Gastroesophageal sphincter (tissue), 4 donors: ENCODE measurements around the gene NAA10. TPM values are rescaled to one million over a fixed set of nuclear protein-coding genes. Genes with fewer than 3 reads are reported as not detected.

ENCODE experiments used
- ATAC-seq: fragments of 150-250 bp; one replicate; pipeline ENCODE4 v1.9.1; 2016; ENCODE audit warnings: mild to moderate bottlenecking, moderate library complexity
- H3K27ac ChIP-seq, 4 donors: fragments of 200-600 bp; sonication (generic) in 3 of 4; 1 replicate in 3 of 4; 2 replicates in 1 of 4; pipeline ENCODE4 v1.5.1; 2016 to 2019
- H3K27me3 ChIP-seq: fragments of 200-600 bp; sonication (generic); one replicate; pipeline ENCODE4 v1.5.1; 2019
- H3K36me3 ChIP-seq, 2 donors: fragments of 200-600 bp; sonication (generic); one replicate each; pipeline ENCODE4 v1.5.1; 2019; ENCODE audit warnings: control low read depth in 1 of 2
- H3K4me1 ChIP-seq, 3 donors: fragments of 200-600 bp; sonication (generic); 1 replicate in 2 of 3; 2 replicates in 1 of 3; pipeline ENCODE4 v1.5.1; 2016 to 2019; ENCODE audit warnings: control low read depth in 2 of 3
- H3K4me3 ChIP-seq, 2 donors: fragments of 200-600 bp; sonication (generic); one replicate each; pipeline ENCODE4 v1.5.1; 2019; ENCODE audit warnings: mild to moderate bottlenecking in 1 of 2, moderate library complexity in 1 of 2
- H3K9me3 ChIP-seq, 3 donors: fragments of 200-600 bp; sonication (generic); one replicate each; pipeline ENCODE4 v1.5.1; 2017 to 2019; ENCODE audit warnings: control low read depth in 2 of 3
- CTCF ChIP-seq, 4 experiments: fragments of 200-600 bp in 2 of 4; fragments of 450-650 bp in 2 of 4; sonication (generic) in 1 of 4; IDR thresholded peaks; one replicate each; pipeline ENCODE4 v1.5.1; 2017 to 2019; ENCODE audit warnings: antibody characterized with exemption in 4 of 4, mild to moderate bottlenecking in 2 of 4, moderate library complexity in 2 of 4
- EP300 ChIP-seq: sonication (generic); formaldehyde crosslinking; IDR thresholded peaks from one replicate; pipeline ENCODE4 v1.6.1; 2017; ENCODE audit warnings: antibody characterized with exemption, mild to moderate bottlenecking
- POLR2A ChIP-seq, 2 donors: fragments of 450-650 bp; IDR thresholded peaks; one replicate each; pipeline ENCODE4 v1.6.1; 2017; ENCODE audit warnings: antibody characterized with exemption in 2 of 2, mild to moderate bottlenecking in 2 of 2, moderate library complexity in 1 of 2
- POLR2AphosphoS5 ChIP-seq: sonication (generic); formaldehyde crosslinking; IDR thresholded peaks from one replicate; pipeline ENCODE4 v1.6.1; 2017; ENCODE audit warnings: antibody characterized with exemption
- WGBS, 2 donors: methylation state at CpG; one replicate each; pipeline ENCODE4 v1.1.5; 2018; ENCODE audit warnings: low coverage in 1 of 2; 5-methylcytosine and 5-hydroxymethylcytosine counted together
- total RNA-seq, 4 donors: library from RNA; depleted of rRNA; stranded (reverse); fragments of >200 nt; gene quantifications; one replicate each; pipeline ENCODE4 v1.1.0, GENCODE V29; 2016

Gene NAA10
- total RNA-seq, 4 donors from 2014 or later = 68.3 to 103 (median 89.2) TPM

GRCh38 chrX:153885968-153886903, 48.6 kb downstream of the NAA10 start, which contains the start of gene L1CAM:
L1CAM (minus strand) TSS chrX:153886173; CDS start chrX:153875836, 10,337 bp downstream.
- H3K27me3 ChIP-seq = peaks cover 59% of the 10 kb centered on the region
- H3K4me3 ChIP-seq = peak within 1 kb of the TSS in 1 of 2 donors; percentile 42
- peaks cover 0 to 16% (median 4%) of the 10 kb centered on the region in 3 donors for H3K4me1 ChIP-seq
- H3K36me3 ChIP-seq = no peaks in the 10 kb centered on the region
- 16% methylated on average over 10 of the region's 94 CpGs; no CpG with 5 or more reads in 1 of the 2 donors for WGBS, 2 donors
- H3K27ac ChIP-seq = peak within 1 kb of the TSS in 3 of 4 donors; percentile 31 to 73 (median 53)
- TF ChIP-seq CTCF (IDR thresholded peaks at IDR 0.05) = no peak
- TF ChIP-seq POLR2AphosphoS5 = no peak
- TF ChIP-seq POLR2A (IDR thresholded peaks at IDR 0.05) = no peak
- TF ChIP-seq EP300 = no peak
- peak; percentile 16 for ATAC-seq
- H3K9me3 ChIP-seq = no peaks in the 10 kb centered on the region

DNA sequence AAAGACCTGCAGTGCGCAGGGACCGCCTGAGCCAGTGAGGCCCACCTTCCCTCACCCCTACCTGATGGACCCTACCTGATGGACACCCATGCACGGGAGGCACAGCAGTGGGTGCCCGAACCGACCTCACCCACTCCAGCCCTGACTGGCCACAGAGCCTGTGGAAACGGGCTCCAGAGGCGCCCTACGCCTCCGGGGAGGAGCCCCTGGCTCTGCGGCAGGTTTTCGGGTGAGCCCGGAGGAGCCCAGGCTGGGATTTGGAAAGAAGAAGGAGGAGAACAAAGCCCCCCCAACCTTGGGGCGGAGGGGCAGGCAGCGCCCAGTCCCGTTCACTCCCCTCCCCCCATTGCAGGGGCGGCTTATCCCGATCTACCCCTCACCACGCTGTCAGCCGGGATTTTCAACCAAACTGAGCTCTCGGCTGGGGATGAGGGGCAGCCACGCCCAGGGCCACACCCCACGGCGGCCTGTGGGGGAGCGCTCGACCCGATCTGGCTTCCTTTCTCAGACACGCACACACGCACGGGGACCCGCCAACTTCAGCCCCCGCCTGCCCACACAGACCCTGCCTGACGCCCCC, 49.5 kb downstream of the NAA10 start:
- Histone ChIP-seq H3K27me3 (peaks cover 68% of the 10 kb centered on the region), H3K27ac (peak overlapping the region in 2 of 4 donors; percentile 24 to 62), H3K4me1 (peaks cover 0 to 16% (median 4%) of the 10 kb centered on the region in 3 donors), H3K9me3 (no peaks in the 10 kb centered on the region), H3K36me3 (no peaks in the 10 kb centered on the region), H3K4me3 (peak overlapping the region in 1 of 2 donors; percentile 42)
- ATAC-seq = no peak
- no CpG with 5 or more reads among the region's 32 CpGs for WGBS, 2 donors
- TF ChIP-seq EP300 = no peak
- TF ChIP-seq POLR2AphosphoS5 = no peak
- TF ChIP-seq CTCF (IDR thresholded peaks at IDR 0.05) = no peak
- TF ChIP-seq POLR2A (IDR thresholded peaks at IDR 0.05) = no peak

GRCh38 chrX:153884590-153884989, 50.2 kb downstream of the NAA10 start:
- Histone ChIP-seq H3K27ac (peak overlapping the region in 1 of 4 donors; percentile 62), H3K36me3 (no peaks in the 10 kb centered on the region), H3K4me1 (peaks cover 0 to 16% (median 4%) of the 10 kb centered on the region in 3 donors), H3K9me3 (no peaks in the 10 kb centered on the region), H3K4me3 (peak overlapping the region in 1 of 2 donors; percentile 42), H3K27me3 (peaks cover 74% of the 10 kb centered on the region)
- ATAC-seq = no peak
- no CpG with 5 or more reads among the region's 6 CpGs for WGBS, 2 donors
- TF ChIP-seq EP300 (no peak), CTCF (IDR thresholded peaks at IDR 0.05) (no peak), POLR2A (IDR thresholded peaks at IDR 0.05) (no peak), POLR2AphosphoS5 (no peak)

GRCh38 chrX:153884136-153884535, 50.7 kb downstream of the NAA10 start:
- 46% methylated on average over 4 of the region's 13 CpGs; no CpG with 5 or more reads in 1 of the 2 donors for WGBS, 2 donors
- Histone ChIP-seq H3K4me1 (peaks cover 0 to 16% (median 4%) of the 10 kb centered on the region in 3 donors), H3K36me3 (no peaks in the 10 kb centered on the region), H3K27me3 (peaks cover 79% of the 10 kb centered on the region), H3K9me3 (no peaks in the 10 kb centered on the region), H3K4me3 (peak overlapping the region in 1 of 2 donors; percentile 8), H3K27ac (peak overlapping the region in 1 of 4 donors; percentile 61)
- TF ChIP-seq CTCF (IDR thresholded peaks at IDR 0.05) (no peak), POLR2AphosphoS5 (no peak), EP300 (no peak), POLR2A (IDR thresholded peaks at IDR 0.05) (no peak)
- no peak for ATAC-seq
